CD4-positive, alpha-beta T cell (primary cell): ENCODE results near the gene TOLLIP. TPM values are rescaled to one million over a fixed set of nuclear protein-coding genes. Genes with fewer than 3 reads are reported as not detected.

ENCODE experiments used
- ATAC-seq: fragments of 200-7000 bp; cut with Tn5 transposase; one replicate; pipeline ENCODE4 v1.10.0; 2022; ENCODE audit warnings: mild to moderate bottlenecking; ENCODE audit not compliant: poor library complexity
- CTCF ChIA-PET: fragments of 350-600 bp; sonication (Branson Sonifier 250); formaldehyde crosslinking; loops from one replicate; lab custom pipeline; 2021; ENCODE audit warnings: antibody characterized with exemption, inconsistent platforms; lab: Charles Lee
- POLR2A ChIA-PET: fragments of 350-600 bp; sonication (Branson Sonifier 250); formaldehyde crosslinking; loops from one replicate; lab custom pipeline; 2021; ENCODE audit warnings: antibody characterized with exemption, inconsistent platforms; lab: Charles Lee
- DNase-seq, 14 experiments: peaks; one replicate each; pipeline ENCODE4 v3.0.0-alpha.2; 2013 to 2020; ENCODE audit warnings: mixed read lengths in 2 of 14
- H3K27ac ChIP-seq, 2 donors: one replicate each; pipeline versions ENCODE4 v1.5.1 to v1.7.0; 2013; ENCODE audit warnings: low read length in 2 of 2, low read depth in 1 of 2, mild to moderate bottlenecking in 1 of 2
- H3K27me3 ChIP-seq, 2 experiments: 1 replicate in 1 of 2; 2 replicates in 1 of 2; pipeline versions ENCODE4 v1.6.1 to v1.7.0; 2013; ENCODE audit warnings: low read length in 2 of 2, control low read depth in 1 of 2, mild to moderate bottlenecking in 1 of 2, moderate library complexity in 1 of 2; ENCODE audit not compliant: insufficient read depth in 2 of 2, control insufficient read depth in 1 of 2
- H3K36me3 ChIP-seq: one replicate; pipeline ENCODE4 v1.6.1; 2013; ENCODE audit warnings: low read length, control low read depth; ENCODE audit not compliant: insufficient read depth
- H3K4me1 ChIP-seq: one replicate; pipeline ENCODE4 v1.6.1; 2013; ENCODE audit warnings: low read length, control low read depth; ENCODE audit not compliant: insufficient read depth
- H3K4me3 ChIP-seq: one replicate; pipeline ENCODE4 v1.5.1; 2013; ENCODE audit warnings: mild to moderate bottlenecking, low read length, moderate library complexity
- H3K9me3 ChIP-seq, 2 experiments: 1 replicate in 1 of 2; 2 replicates in 1 of 2; pipeline versions ENCODE4 v1.6.1 to v1.7.0; 2013; ENCODE audit warnings: low read length in 2 of 2, mild to moderate bottlenecking in 2 of 2, control low read depth in 1 of 2, moderate library complexity in 1 of 2; ENCODE audit not compliant: control insufficient read depth in 1 of 2, insufficient read depth in 1 of 2
- H3K27ac Mint-ChIP-seq: one replicate; pipeline ENCODE4 v1.8.0; 2020; ENCODE audit warnings: mixed read lengths
- H3K27me3 Mint-ChIP-seq: one replicate; pipeline ENCODE4 v1.8.0; 2021; ENCODE audit warnings: mixed read lengths
- H3K36me3 Mint-ChIP-seq: one replicate; pipeline ENCODE4 v1.8.0; 2021; ENCODE audit warnings: low read depth, mixed read lengths
- H3K4me1 Mint-ChIP-seq: one replicate; pipeline ENCODE4 v1.8.0; 2021; ENCODE audit warnings: low read depth, mixed read lengths
- H3K4me3 Mint-ChIP-seq: one replicate; pipeline ENCODE4 v1.8.0; 2020; ENCODE audit warnings: mild to moderate bottlenecking, mixed read lengths
- H3K9me3 Mint-ChIP-seq: one replicate; pipeline ENCODE4 v1.8.0; 2020; ENCODE audit warnings: mixed read lengths
- CTCF ChIP-seq: fragments of 200-600 bp; IDR thresholded peaks from one replicate; pipeline ENCODE4 v1.8.0; 2022; ENCODE audit warnings: antibody characterized with exemption, mild to moderate bottlenecking
- intact Hi-C, 2 experiments: fragments of 100-400 bp; cut with DNase I in 1 of 2; cut with micrococcal nuclease in 1 of 2; formaldehyde crosslinking; loops; one replicate each; pipeline versions ENCODE4 v1.15.1 to v1.9.0; 2023 to 2025; cut with DNase I, micrococcal nuclease
- total RNA-seq, 174 experiments: library from RNA in 2 of 174; stranded (reverse) in 2 of 174; gene quantifications; one replicate each; pipeline ENCODE4 v1.2.3 and lab custom pipeline; 2021 to 2026

Gene TOLLIP
- total RNA-seq, 2 experiments from 2014 or later = 38.9 to 41.0 TPM

- no peak overlapping the region for H3K4me3 ChIP-seq
- Mint-ChIP-seq H3K27me3 (no peaks in the 10 kb centered on the region), H3K4me1 (no peaks in the 10 kb centered on the region), H3K9me3 (no peaks in the 10 kb centered on the region), H3K27ac (no peak overlapping the region), H3K36me3 (peaks cover 39% of the 10 kb centered on the region), H3K4me3 (no peak overlapping the region)
- H3K4me1 ChIP-seq = no peaks in the 10 kb centered on the region
- no peak overlapping the region for H3K27ac ChIP-seq
- no peak for TF ChIP-seq CTCF
- H3K27me3 ChIP-seq = no peaks in the 10 kb centered on the region
- ATAC-seq (no peak), DNase-seq (no peak)
- no peaks in the 10 kb centered on the region for H3K9me3 ChIP-seq
- intact Hi-C loops = no loop called here
- ChIA-PET CTCF (no interaction called here), POLR2A (no interaction called here)
- H3K36me3 ChIP-seq = peaks cover 53% of the 10 kb centered on the region
These were observed 26.3 kb downstream of the TOLLIP start for GRCh38 chr11:1283091-1283511.

- ChIA-PET CTCF (no interaction called here), POLR2A (no interaction called here)
- H3K36me3 ChIP-seq = peaks cover 56% of the 10 kb centered on the region
- H3K27ac ChIP-seq = no peak overlapping the region
- no peaks in the 10 kb centered on the region for H3K27me3 Mint-ChIP-seq
- DNase-seq (no peak), ATAC-seq (no peak)
- no peak overlapping the region for H3K4me3 Mint-ChIP-seq
- H3K27ac Mint-ChIP-seq = no peak overlapping the region
- no peaks in the 10 kb centered on the region for H3K4me1 ChIP-seq
- H3K9me3 Mint-ChIP-seq = no peaks in the 10 kb centered on the region
- intact Hi-C loops = no loop called here
- no peak for TF ChIP-seq CTCF
- peaks cover 41% of the 10 kb centered on the region for H3K36me3 Mint-ChIP-seq
- H3K9me3 ChIP-seq = no peaks in the 10 kb centered on the region
- H3K4me1 Mint-ChIP-seq = no peaks in the 10 kb centered on the region
- no peaks in the 10 kb centered on the region for H3K27me3 ChIP-seq
- no peak overlapping the region for H3K4me3 ChIP-seq
These were observed 27.5 kb downstream of the TOLLIP start for GRCh38 chr11:1281974-1282365.

- Histone ChIP-seq H3K27me3 (no peaks in the 10 kb centered on the region), H3K36me3 (peaks cover 57% of the 10 kb centered on the region), H3K27ac (no peak overlapping the region), H3K4me1 (no peaks in the 10 kb centered on the region), H3K9me3 (no peaks in the 10 kb centered on the region), H3K4me3 (no peak overlapping the region)
- H3K36me3 Mint-ChIP-seq = peaks cover 39% of the 10 kb centered on the region
- H3K9me3 Mint-ChIP-seq = no peaks in the 10 kb centered on the region
- TF ChIP-seq CTCF = no peak
- no peaks in the 10 kb centered on the region for H3K4me1 Mint-ChIP-seq
- ATAC-seq (no peak), DNase-seq (no peak)
- no peak overlapping the region for H3K27ac Mint-ChIP-seq
- ChIA-PET CTCF (no interaction called here), POLR2A (no interaction called here)
- intact Hi-C loops = no loop called here
- no peaks in the 10 kb centered on the region for H3K27me3 Mint-ChIP-seq
- no peak overlapping the region for H3K4me3 Mint-ChIP-seq
These were observed 28.0 kb downstream of the TOLLIP start for GRCh38 chr11:1281326-1281973.
